Mucosa of descending colon (tissue), 3 donors: Measurements from ENCODE around the gene ITFG2. TPM values are rescaled to one million over a fixed set of nuclear protein-coding genes. Genes with fewer than 3 reads are reported as not detected.
A peak's percentile ranks its signal among the peaks of the same experiment; 100 is the strongest.
"Not testable (repeated sequence)": the region's sequence is repeated elsewhere in the genome, so short reads cannot be mapped to it uniquely, and the experiment has no call there.

Source experiments
- ATAC-seq: fragments of 200-7000 bp; cut with Tn5 transposase; one replicate; pipeline ENCODE4 v1.9.1; 2020; ENCODE audit warnings: mild to moderate bottlenecking, moderate library complexity
- DNase-seq, 3 donors: peaks; one replicate each; pipeline ENCODE4 v3.0.0-alpha.2; 2020
- H3K36me3 ChIP-seq: fragments of 200-600 bp; one replicate; pipeline ENCODE4 v1.8.0; 2021; ENCODE audit warnings: low read depth, mild to moderate bottlenecking
- H3K4me1 ChIP-seq: fragments of 200-600 bp; one replicate; pipeline ENCODE4 v1.8.0; 2021; ENCODE audit warnings: low read depth, mild to moderate bottlenecking
- H3K4me3 ChIP-seq: fragments of 200-600 bp; one replicate; pipeline ENCODE4 v1.8.0; 2021; ENCODE audit warnings: mild to moderate bottlenecking
- H3K9me3 ChIP-seq: fragments of 200-600 bp; one replicate; pipeline ENCODE4 v1.8.0; 2021; ENCODE audit warnings: mild to moderate bottlenecking
- intact Hi-C, 2 donors: fragments of 100-400 bp; cut with DNase I in 1 of 2; cut with micrococcal nuclease in 1 of 2; formaldehyde crosslinking; loops; one replicate each; pipeline versions ENCODE4 v1.11.0 to v1.11.1; 2022; cut with DNase I, micrococcal nuclease
- total RNA-seq, 3 donors: library from RNA; stranded (reverse); fragmentation: NEBNext Ultra II Directional in 2 of 3; extraction: Animal tissue kit (Norgen Biotek cat#: 25700) in 2 of 3; gene quantifications; one replicate each; pipeline versions ENCODE4 v1.2.1 to v1.2.4, GENCODE V29; 2021 to 2023
- TF ChIP-seq, protein P1 (sequence below): fragments of 200-600 bp; IDR thresholded peaks from one replicate; pipeline ENCODE4 v1.8.0; 2022; ENCODE audit warnings: antibody characterized with exemption, mild to moderate bottlenecking
- donor health status: DM: no; HTN: no; CAD: no; lungs with moderate emphysema.
- donor health status: DM: no; HTN: no; CAD: no.
- donor health status: DM: no; HTN: yes; CAD: no.

ITFG2 gene
- total RNA-seq, 3 donors from 2014 or later = 37.9 to 55.4 (median 38.0) TPM

DNA sequence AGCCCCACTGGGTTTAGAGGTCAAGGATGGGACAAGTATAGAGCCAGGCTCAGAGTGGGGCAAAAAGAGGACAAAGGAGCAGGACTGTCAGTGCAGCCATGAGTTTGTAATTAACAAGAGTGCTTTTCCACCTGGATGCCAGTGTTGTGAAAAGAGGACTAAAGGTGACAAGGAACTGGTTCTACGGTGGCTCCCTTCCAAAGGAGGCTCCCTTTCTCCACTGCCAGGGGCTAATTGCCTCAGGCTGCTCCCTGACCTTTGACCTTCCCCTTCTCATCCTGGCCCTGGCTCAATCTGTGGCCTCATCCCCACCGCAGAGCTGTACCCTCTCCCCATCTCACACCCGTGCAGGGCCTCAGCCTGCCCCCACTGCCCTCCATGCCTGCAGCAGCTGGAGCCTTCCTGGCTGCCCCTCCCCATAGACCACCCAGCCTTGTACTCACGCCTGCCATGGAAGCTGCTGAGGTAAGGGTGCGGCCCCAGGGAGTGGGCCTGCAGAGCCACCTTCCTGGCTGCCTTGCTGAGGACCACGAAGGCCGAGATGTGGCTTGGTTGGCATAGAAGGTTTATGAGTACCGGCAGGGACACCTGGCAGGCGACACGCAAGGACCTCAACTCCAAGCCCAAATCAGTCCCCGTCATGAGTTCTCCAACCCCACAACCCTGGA is 42.5 kb upstream of the ITFG2 start:
- Histone ChIP-seq H3K9me3 (no peaks in the 10 kb centered on the region), H3K36me3 (no peaks in the 10 kb centered on the region), H3K4me3 (no peak overlapping the region), H3K4me1 (peaks cover 16% of the 10 kb centered on the region)
- TF ChIP-seq, protein P1, sequence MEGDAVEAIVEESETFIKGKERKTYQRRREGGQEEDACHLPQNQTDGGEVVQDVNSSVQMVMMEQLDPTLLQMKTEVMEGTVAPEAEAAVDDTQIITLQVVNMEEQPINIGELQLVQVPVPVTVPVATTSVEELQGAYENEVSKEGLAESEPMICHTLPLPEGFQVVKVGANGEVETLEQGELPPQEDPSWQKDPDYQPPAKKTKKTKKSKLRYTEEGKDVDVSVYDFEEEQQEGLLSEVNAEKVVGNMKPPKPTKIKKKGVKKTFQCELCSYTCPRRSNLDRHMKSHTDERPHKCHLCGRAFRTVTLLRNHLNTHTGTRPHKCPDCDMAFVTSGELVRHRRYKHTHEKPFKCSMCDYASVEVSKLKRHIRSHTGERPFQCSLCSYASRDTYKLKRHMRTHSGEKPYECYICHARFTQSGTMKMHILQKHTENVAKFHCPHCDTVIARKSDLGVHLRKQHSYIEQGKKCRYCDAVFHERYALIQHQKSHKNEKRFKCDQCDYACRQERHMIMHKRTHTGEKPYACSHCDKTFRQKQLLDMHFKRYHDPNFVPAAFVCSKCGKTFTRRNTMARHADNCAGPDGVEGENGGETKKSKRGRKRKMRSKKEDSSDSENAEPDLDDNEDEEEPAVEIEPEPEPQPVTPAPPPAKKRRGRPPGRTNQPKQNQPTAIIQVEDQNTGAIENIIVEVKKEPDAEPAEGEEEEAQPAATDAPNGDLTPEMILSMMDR = no peak
- DNase-seq (peak in 2 of 3 donors; percentile 65 to 90), ATAC-seq (peak; percentile 90)
- intact Hi-C loops = no loop called here

DNA sequence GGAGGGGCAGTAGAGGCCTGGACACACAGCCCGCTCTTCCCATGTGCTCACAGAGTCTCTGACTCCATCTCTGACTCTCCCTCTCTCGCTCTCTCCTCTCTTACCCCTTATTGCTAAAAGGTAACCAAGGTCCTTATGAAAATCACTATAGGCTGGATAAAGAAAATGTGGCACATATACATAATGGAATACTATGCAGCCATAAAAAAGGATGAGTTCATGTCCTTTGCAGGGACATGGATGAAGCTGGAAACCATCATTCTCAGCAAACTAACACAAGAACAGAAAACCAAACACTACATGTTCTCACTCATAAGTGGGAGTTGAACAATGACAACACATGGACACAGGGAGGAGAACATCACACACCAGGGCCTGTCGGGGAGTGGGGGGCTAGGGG is 41.9 kb upstream of the ITFG2 start:
- intact Hi-C loops, H3K36me3 ChIP-seq, ATAC-seq: not testable (repeated sequence)

DNA sequence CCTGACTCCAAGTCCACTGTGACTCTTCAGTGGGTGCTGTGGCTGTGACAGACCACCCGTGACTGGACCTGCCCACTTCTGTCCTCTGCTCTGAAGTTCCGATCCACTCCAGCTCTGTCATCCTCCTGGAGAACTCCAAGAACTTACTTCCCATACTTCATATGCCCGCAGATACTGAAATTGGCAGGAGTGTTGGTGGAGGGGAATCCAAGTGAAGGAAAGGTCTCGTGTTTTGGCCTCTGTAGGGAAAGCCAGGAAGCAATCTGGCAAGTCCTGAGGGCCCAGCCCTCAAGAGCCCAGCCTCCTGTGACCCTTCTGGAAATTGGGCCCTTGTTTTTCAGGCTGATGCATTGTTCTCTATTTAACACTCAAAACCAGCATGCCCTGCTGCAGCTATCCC is 40.1 kb upstream of the ITFG2 start:
- Histone ChIP-seq H3K4me1 (peaks cover 12% of the 10 kb centered on the region), H3K4me3 (no peak overlapping the region), H3K9me3 (no peaks in the 10 kb centered on the region), H3K36me3 (no peaks in the 10 kb centered on the region)
- ATAC-seq = no peak
- intact Hi-C loops = no loop called here
- TF ChIP-seq, protein P1 = no peak
- DNase-seq = no peak

More for the DNA sequence above, 41.9 kb upstream of the ITFG2 start:
- H3K4me1 ChIP-seq = peaks cover 12% of the 10 kb centered on the region
- H3K9me3 ChIP-seq, DNase-seq, H3K4me3 ChIP-seq: not testable (repeated sequence)

DNA sequence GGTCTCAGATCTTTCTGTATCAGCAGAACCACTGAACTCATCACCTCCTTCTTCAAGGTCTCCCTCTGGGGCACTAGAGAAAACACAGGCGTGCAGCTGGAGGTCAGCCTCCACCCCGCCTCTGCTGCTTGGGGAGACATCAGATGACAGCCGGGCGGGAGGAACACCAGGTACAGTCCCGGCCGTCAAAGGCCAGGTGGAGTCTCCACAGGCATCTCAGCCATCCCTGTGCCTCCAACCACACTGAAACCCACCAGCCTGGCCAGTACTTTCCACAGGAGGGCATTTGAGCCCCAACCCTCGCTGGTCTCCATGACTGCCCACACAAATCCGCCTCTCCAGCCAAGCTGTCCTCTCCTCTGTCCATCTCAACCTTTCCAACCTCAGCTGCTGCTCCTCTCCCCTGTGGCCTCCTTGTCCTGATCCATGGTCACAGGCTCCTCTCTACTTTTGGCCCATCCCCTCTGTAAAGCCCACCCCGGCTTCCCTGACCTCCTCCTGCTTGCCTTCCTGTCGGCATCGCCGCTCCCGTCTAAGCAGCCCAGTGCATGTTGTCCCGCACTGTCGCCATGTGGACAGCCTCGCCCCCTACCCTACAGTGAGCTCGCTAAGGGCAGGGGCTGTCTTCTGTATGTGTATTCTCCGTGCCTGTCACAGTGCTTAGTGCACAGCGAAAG is 39.1 kb upstream of the ITFG2 start:
- no peaks in the 10 kb centered on the region for H3K36me3 ChIP-seq
- peaks cover 12% of the 10 kb centered on the region for H3K4me1 ChIP-seq
- intact Hi-C loops = no loop called here
- DNase-seq (no peak), ATAC-seq (no peak)
- no peak overlapping the region for H3K4me3 ChIP-seq
- H3K9me3 ChIP-seq = no peaks in the 10 kb centered on the region
- TF ChIP-seq, protein P1 = no peak

DNA sequence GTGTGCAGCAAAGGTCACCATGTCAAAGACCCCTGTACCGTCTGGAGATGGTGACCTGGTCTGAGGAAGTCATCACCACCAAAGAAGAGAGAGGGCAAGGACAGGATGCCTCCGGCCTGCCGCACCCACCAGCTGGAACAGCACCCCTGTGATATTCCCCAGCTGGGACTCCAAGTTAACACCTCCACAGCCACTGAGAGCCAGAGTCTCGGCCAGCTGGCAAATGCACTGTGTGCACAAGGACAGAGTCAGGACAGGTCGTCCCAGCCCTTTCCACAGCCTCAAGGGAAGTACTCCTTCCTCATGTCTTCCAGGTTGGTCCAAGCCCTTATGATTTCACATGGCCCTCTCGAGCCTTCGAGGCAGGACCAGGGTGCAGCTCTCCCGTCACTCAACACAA is 37.0 kb upstream of the ITFG2 start:
- no peaks in the 10 kb centered on the region for H3K36me3 ChIP-seq
- no peak overlapping the region for H3K4me3 ChIP-seq
- intact Hi-C loops = no loop called here
- peaks cover under 1% of the 10 kb centered on the region for H3K4me1 ChIP-seq
- H3K9me3 ChIP-seq = no peaks in the 10 kb centered on the region
- DNase-seq (no peak), ATAC-seq (no peak)
- TF ChIP-seq, protein P1 = no peak

DNA sequence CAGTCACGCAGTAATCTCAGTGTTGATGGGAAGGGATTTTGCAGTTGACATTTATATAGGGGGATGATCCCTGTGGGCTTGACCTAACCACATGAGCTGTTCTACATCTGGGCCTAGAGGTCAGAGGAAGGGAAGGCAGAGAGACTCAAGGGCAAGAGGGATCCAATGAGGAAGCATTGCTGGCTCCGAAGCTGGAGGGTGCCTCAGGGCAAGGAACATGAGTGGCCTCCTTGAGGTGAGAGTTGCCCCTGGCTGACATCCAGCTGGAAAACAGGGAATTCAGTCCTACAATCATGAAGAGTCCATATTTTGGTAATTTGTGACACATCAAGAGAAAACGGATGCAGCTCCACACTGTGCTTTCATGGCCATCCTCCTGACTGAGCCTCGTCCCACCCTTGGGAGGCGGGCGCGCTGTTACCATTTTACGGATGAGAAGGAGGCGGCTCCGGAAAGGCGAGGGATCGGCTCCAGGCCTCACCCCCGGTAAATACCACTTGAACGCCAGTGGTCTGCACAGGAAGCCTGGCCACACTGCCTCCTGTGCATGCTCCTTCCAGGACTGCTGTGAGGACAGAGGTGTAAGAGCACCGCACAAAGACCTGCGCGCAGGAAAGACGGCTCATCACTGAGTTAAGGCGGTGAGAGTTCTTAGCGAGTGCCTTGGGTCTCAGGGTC is 36.2 kb upstream of the ITFG2 start:
- no peaks in the 10 kb centered on the region for H3K4me1 ChIP-seq
- TF ChIP-seq, protein P1 = no peak
- DNase-seq (no peak), ATAC-seq (no peak)
- H3K36me3 ChIP-seq = no peaks in the 10 kb centered on the region
- no peaks in the 10 kb centered on the region for H3K9me3 ChIP-seq
- H3K4me3 ChIP-seq = no peak overlapping the region
- intact Hi-C loops = no loop called here
